Activated T-helper 2 cell treated with anti-CD3 and anti-CD28 coated beads, Interferon-gamma antibody, Interleukin-2, Interleukin-4, amounts not matched to agents 10 μg/mL and 5 μg/mL and 100 μg/mL, durations not matched to agents 14 hours and 24 hours and 36 hours (primary cell): ENCODE data around the gene TMEM201. TPM values are rescaled to one million over a fixed set of nuclear protein-coding genes. Genes with fewer than 3 reads are reported as not detected.

Experiments used
- DNase-seq: peaks from one replicate; pipeline ENCODE4 v3.0.0; 2021; ENCODE audit warnings: low spot score
- H3K27ac Mint-ChIP-seq: one replicate; pipeline ENCODE4 v1.8.0; 2021; ENCODE audit warnings: mixed read lengths
- H3K27me3 Mint-ChIP-seq: one replicate; pipeline ENCODE4 v1.8.0; 2021; ENCODE audit warnings: low read depth, mixed read lengths
- H3K36me3 Mint-ChIP-seq: one replicate; pipeline ENCODE4 v1.8.0; 2021; ENCODE audit warnings: low read depth, mixed read lengths
- H3K4me1 Mint-ChIP-seq: one replicate; pipeline ENCODE4 v1.8.0; 2021; ENCODE audit warnings: low read depth, mixed read lengths
- H3K4me3 Mint-ChIP-seq: one replicate; pipeline ENCODE4 v1.8.0; 2021; ENCODE audit warnings: low read depth, mild to moderate bottlenecking, moderate library complexity, mixed read lengths
- H3K9me3 Mint-ChIP-seq: one replicate; pipeline ENCODE4 v1.8.0; 2021; ENCODE audit warnings: mixed read lengths
- intact Hi-C: fragments of 100-400 bp; cut with micrococcal nuclease; formaldehyde crosslinking; loops from one replicate; pipeline ENCODE4 v1.15.1; 2023
- total RNA-seq: library from RNA; stranded (reverse); gene quantifications from 2 replicates; pipeline ENCODE4 v1.2.3, GENCODE V29; 2022

Gene TMEM201
- total RNA-seq, 1 donor from 2014 or later, result 30.8 TPM

GRCh38 chr1:9648171-9648570, 59.5 kb downstream of the TMEM201 start:
- peaks cover 37% of the 10 kb centered on the region for H3K4me1 Mint-ChIP-seq
- DNase-seq, result no peak
- H3K27me3 Mint-ChIP-seq, result no peaks in the 10 kb centered on the region
- peaks cover 38% of the 10 kb centered on the region for H3K36me3 Mint-ChIP-seq
- no peaks in the 10 kb centered on the region for H3K9me3 Mint-ChIP-seq
- no peak overlapping the region for H3K27ac Mint-ChIP-seq
- intact Hi-C loops, result no loop called here
- no peak overlapping the region for H3K4me3 Mint-ChIP-seq

- intact Hi-C loops, result loop anchor here (2.0 kb wide), 1 partner anchor 79 kb away; no protein-coding TSS in a partner anchor
- no peak for DNase-seq
Observed at GRCh38 chr1:9649769-9650168, 61.1 kb downstream of the TMEM201 start.

GRCh38 chr1:9651220-9651564, 62.5 kb downstream of the TMEM201 start:
- DNase-seq, result no peak
- H3K4me1 Mint-ChIP-seq, result peaks cover 46% of the 10 kb centered on the region
- intact Hi-C loops, result loop anchor here (2.0 kb wide), 1 partner anchor 78 kb away; no protein-coding TSS in a partner anchor
- H3K4me3 Mint-ChIP-seq, result peak overlapping the region; percentile 96
- peak overlapping the region; percentile 91 for H3K27ac Mint-ChIP-seq
- H3K9me3 Mint-ChIP-seq, result no peaks in the 10 kb centered on the region
- no peaks in the 10 kb centered on the region for H3K27me3 Mint-ChIP-seq
- peaks cover 47% of the 10 kb centered on the region for H3K36me3 Mint-ChIP-seq

More at GRCh38 chr1:9649769-9650168, 61.1 kb downstream of the TMEM201 start:
- H3K4me3 Mint-ChIP-seq, result peak overlapping the region; percentile 96
- H3K36me3 Mint-ChIP-seq, result peaks cover 44% of the 10 kb centered on the region
- H3K27ac Mint-ChIP-seq, result peak overlapping the region; percentile 9
- no peaks in the 10 kb centered on the region for H3K27me3 Mint-ChIP-seq
- peaks cover 40% of the 10 kb centered on the region for H3K4me1 Mint-ChIP-seq
- no peaks in the 10 kb centered on the region for H3K9me3 Mint-ChIP-seq

- Mint-ChIP-seq H3K4me3 (peak within 1 kb of the TSS; percentile 96), H3K27me3 (no peaks in the 10 kb centered on the region), H3K9me3 (no peaks in the 10 kb centered on the region), H3K4me1 (peaks cover 47% of the 10 kb centered on the region), H3K27ac (peak within 1 kb of the TSS; percentile 92), H3K36me3 (peaks cover 50% of the 10 kb centered on the region)
- intact Hi-C loops, result loop anchor here (2.0 kb wide), 2 partner anchors 65 to 77 kb away; no protein-coding TSS in a partner anchor
- DNase-seq, result peak; percentile 25
Observed at GRCh38 chr1:9651565-9652378, 63.1 kb downstream of the TMEM201 start, which contains the start of gene PIK3CD. TSS of gene PIK3CD (plus strand) at chr1:9651731. CDS start at chr1:9710456, 58,725 bp downstream.

GRCh38 chr1:9652379-9653209, 63.9 kb downstream of the TMEM201 start:
- Mint-ChIP-seq H3K4me3 (peak overlapping the region; percentile 95), H3K27me3 (no peaks in the 10 kb centered on the region), H3K27ac (peak overlapping the region; percentile 92), H3K9me3 (no peaks in the 10 kb centered on the region), H3K4me1 (peaks cover 55% of the 10 kb centered on the region), H3K36me3 (peaks cover 58% of the 10 kb centered on the region)
- peak; percentile 71 for DNase-seq
- intact Hi-C loops, result loop anchor here (2.0 kb wide), 1 partner anchor 64 kb away; no protein-coding TSS in a partner anchor

- Mint-ChIP-seq H3K9me3 (no peaks in the 10 kb centered on the region), H3K27me3 (no peaks in the 10 kb centered on the region), H3K4me1 (peaks cover 58% of the 10 kb centered on the region), H3K4me3 (peak overlapping the region; percentile 95), H3K36me3 (peaks cover 59% of the 10 kb centered on the region), H3K27ac (peak overlapping the region; percentile 92)
- DNase-seq, result no peak
- intact Hi-C loops, result loop anchor here (2.0 kb wide), 1 partner anchor 64 kb away; no protein-coding TSS in a partner anchor
Observed at GRCh38 chr1:9653210-9653490, 64.4 kb downstream of the TMEM201 start.

GRCh38 chr1:9653491-9654050, 64.9 kb downstream of the TMEM201 start:
- intact Hi-C loops, result loop anchor here (1.0 to 2.0 kb wide), 4 partner anchors 15 to 63 kb away; no protein-coding TSS in a partner anchor
- Mint-ChIP-seq H3K4me1 (peaks cover 60% of the 10 kb centered on the region), H3K27ac (peak overlapping the region; percentile 92), H3K36me3 (peaks cover 55% of the 10 kb centered on the region), H3K4me3 (peak overlapping the region; percentile 95), H3K9me3 (no peaks in the 10 kb centered on the region), H3K27me3 (no peaks in the 10 kb centered on the region)
- DNase-seq, result peak; percentile 32

GRCh38 chr1:9654051-9654833, 65.5 kb downstream of the TMEM201 start:
- H3K36me3 Mint-ChIP-seq, result peaks cover 55% of the 10 kb centered on the region

GRCh38 chr1:9654834-9655723, 66.4 kb downstream of the TMEM201 start:
- Mint-ChIP-seq H3K27ac (peak overlapping the region; percentile 92), H3K4me1 (peaks cover 61% of the 10 kb centered on the region), H3K4me3 (peak overlapping the region; percentile 95), H3K27me3 (no peaks in the 10 kb centered on the region), H3K36me3 (peaks cover 63% of the 10 kb centered on the region), H3K9me3 (no peaks in the 10 kb centered on the region)
- DNase-seq, result peak; percentile 31
- intact Hi-C loops, result loop anchor here (1.0 to 2.0 kb wide), 3 partner anchors 14 to 36 kb away; no protein-coding TSS in a partner anchor

More at GRCh38 chr1:9654051-9654833, 65.5 kb downstream of the TMEM201 start:
- peak overlapping the region; percentile 92 for H3K27ac Mint-ChIP-seq
- no peak for DNase-seq
- no peaks in the 10 kb centered on the region for H3K27me3 Mint-ChIP-seq
- H3K4me3 Mint-ChIP-seq, result peak overlapping the region; percentile 95
- H3K9me3 Mint-ChIP-seq, result no peaks in the 10 kb centered on the region
- intact Hi-C loops, result loop anchor here (1.0 to 2.0 kb wide), 3 partner anchors 15 to 37 kb away; no protein-coding TSS in a partner anchor
- peaks cover 60% of the 10 kb centered on the region for H3K4me1 Mint-ChIP-seq

- intact Hi-C loops, result loop anchor here (2.0 kb wide), 2 partner anchors 13 to 35 kb away; no protein-coding TSS in a partner anchor
- Mint-ChIP-seq H3K9me3 (no peaks in the 10 kb centered on the region), H3K4me1 (peaks cover 61% of the 10 kb centered on the region)
Observed at GRCh38 chr1:9655836-9656235, 67.1 kb downstream of the TMEM201 start.

GRCh38 chr1:9657521-9658032, 68.9 kb downstream of the TMEM201 start:
- Mint-ChIP-seq H3K36me3 (peaks cover 64% of the 10 kb centered on the region), H3K4me1 (peaks cover 61% of the 10 kb centered on the region), H3K9me3 (no peaks in the 10 kb centered on the region), H3K4me3 (peak overlapping the region; percentile 63), H3K27ac (peak overlapping the region; percentile 86), H3K27me3 (no peaks in the 10 kb centered on the region)
- no peak for DNase-seq
- intact Hi-C loops, result no loop called here

More at GRCh38 chr1:9655836-9656235, 67.1 kb downstream of the TMEM201 start:
- DNase-seq, result no peak
- Mint-ChIP-seq H3K27me3 (no peaks in the 10 kb centered on the region), H3K36me3 (peaks cover 66% of the 10 kb centered on the region), H3K27ac (peak overlapping the region; percentile 92), H3K4me3 (peak overlapping the region; percentile 95)
